H1 (cell line): ENCODE data around the gene ATP5PB. TPM values are rescaled to one million over a fixed set of nuclear protein-coding genes. Genes with fewer than 3 reads are reported as not detected.

Source experiments
- CTCF ChIA-PET: fragments of 300-600 bp; sonication (Branson Sonifier 250); formaldehyde crosslinking; loops from one replicate; lab custom pipeline; 2021; ENCODE audit not compliant: partially characterized antibody; lab: Charles Lee
- POLR2A ChIA-PET: fragments of 300-600 bp; sonication (Branson Sonifier 250); formaldehyde crosslinking; loops from one replicate; lab custom pipeline; 2021; ENCODE audit warnings: inconsistent platforms; ENCODE audit not compliant: partially characterized antibody; lab: Charles Lee
- DNase-seq, 2 experiments: peaks; one replicate each; pipeline versions ENCODE4 v3.0.0 to v3.0.0-alpha.2; 2010 to 2022; ENCODE audit warnings: low spot score in 2 of 2, low read depth in 1 of 2, mixed read lengths in 1 of 2
- FAIRE-seq: peaks from 2 replicates; lab custom pipeline; 2011; peaks lifted over from hg19 to GRCh38; lab: Jason Lieb, UNC
- H2AFZ ChIP-seq: 2 replicates; pipeline ENCODE4 v1.8.1; 2012; ENCODE audit warnings: low read length, inconsistent platforms
- H2AK5ac ChIP-seq: 2 replicates; pipeline ENCODE4 v1.6.1; 2013; ENCODE audit warnings: low read depth, low read length
- H2BK120ac ChIP-seq: replicated peaks from 2 replicates; pipeline ENCODE3; 2013; ENCODE audit warnings: low read depth, low read length, inconsistent platforms
- H2BK12ac ChIP-seq: 2 replicates; pipeline ENCODE4 v1.6.1; 2013; ENCODE audit warnings: low read depth, low read length
- H2BK15ac ChIP-seq: 2 replicates; pipeline ENCODE4 v1.6.1; 2013; ENCODE audit warnings: low read length
- H2BK20ac ChIP-seq: 2 replicates; pipeline ENCODE4 v1.6.1; 2013; ENCODE audit warnings: low read length
- H2BK5ac ChIP-seq: 2 replicates; pipeline ENCODE4 v1.6.1; 2013; ENCODE audit warnings: low read depth, low read length
- H3K14ac ChIP-seq: 2 replicates; pipeline ENCODE4 v1.6.1; 2013; ENCODE audit warnings: inconsistent platforms; ENCODE audit not compliant: insufficient read length
- H3K18ac ChIP-seq: 2 replicates; pipeline ENCODE4 v1.6.1; 2013; ENCODE audit warnings: low read length; ENCODE audit errors: extremely low read depth
- H3K23ac ChIP-seq: 2 replicates; pipeline ENCODE4 v1.6.1; 2013; ENCODE audit warnings: inconsistent platforms; ENCODE audit not compliant: insufficient read length
- H3K23me2 ChIP-seq: 2 replicates; pipeline ENCODE4 v1.6.1; 2013; ENCODE audit warnings: low read depth, low read length
- H3K27ac ChIP-seq: 2 replicates; pipeline ENCODE4 v1.6.1; 2011; ENCODE audit warnings: low read depth, low read length, inconsistent platforms
- H3K27me3 ChIP-seq, 4 experiments: replicated peaks in 1 of 4; 1 replicate in 1 of 4; 2 replicates in 3 of 4; pipeline versions ENCODE4 v1.6.1 to v1.8.1; 2011 to 2013; ENCODE audit warnings: low read length in 3 of 4, mild to moderate bottlenecking in 3 of 4, inconsistent platforms in 2 of 4, mixed read lengths in 2 of 4, moderate library complexity in 1 of 4; ENCODE audit not compliant: control insufficient read depth in 3 of 4, insufficient read depth in 3 of 4; ENCODE audit errors: extremely low read depth in 1 of 4
- H3K36me3 ChIP-seq, 4 experiments: 2 replicates each; pipeline versions ENCODE4 v1.6.1 to v1.8.1; 2011 to 2013; ENCODE audit warnings: mild to moderate bottlenecking in 4 of 4, low read length in 3 of 4, moderate library complexity in 2 of 4, control low read depth in 1 of 4, inconsistent platforms in 1 of 4; ENCODE audit not compliant: insufficient read depth in 4 of 4, control insufficient read depth in 2 of 4
- H3K4ac ChIP-seq: replicated peaks from 2 replicates; pipeline ENCODE3; 2013; ENCODE audit warnings: low read length, low read depth, mixed read lengths, inconsistent platforms; ENCODE audit not compliant: insufficient read length
- H3K4me1 ChIP-seq, 4 experiments: replicated peaks in 1 of 4; 1 replicate in 1 of 4; 2 replicates in 3 of 4; pipeline versions ENCODE4 v1.6.1 to v1.8.1; 2011 to 2013; ENCODE audit warnings: low read length in 3 of 4, inconsistent platforms in 2 of 4, mixed read lengths in 1 of 4; ENCODE audit not compliant: insufficient read depth in 4 of 4, control insufficient read depth in 3 of 4
- H3K4me2 ChIP-seq, 2 experiments: 2 replicates each; pipeline versions ENCODE4 v1.6.1 to v1.8.1; 2011 to 2013; ENCODE audit warnings: low read depth in 2 of 2, low read length in 2 of 2, control low read depth in 1 of 2, inconsistent platforms in 1 of 2, mild to moderate bottlenecking in 1 of 2; ENCODE audit not compliant: insufficient read depth in 1 of 2
- H3K4me3 ChIP-seq, 4 experiments: fragments of 200-600, 300-600 bp in 1 of 4; sonication (generic), shearing (Covaris generic), sonication (Bioruptor Twin) in 1 of 4; 2 replicates each; pipeline versions ENCODE4 v1.5.1 to v1.8.1; 2011 to 2016; ENCODE audit warnings: low read length in 4 of 4, low read depth in 3 of 4, control low read depth in 2 of 4, inconsistent platforms in 2 of 4, mild to moderate bottlenecking in 2 of 4, mixed read lengths in 1 of 4, moderate library complexity in 1 of 4; ENCODE audit not compliant: insufficient read depth in 2 of 4; ENCODE audit errors: extremely low read depth in 1 of 4
- H3K56ac ChIP-seq: replicated peaks from 2 replicates; pipeline ENCODE3; 2013; ENCODE audit warnings: low read depth, mild to moderate bottlenecking, mixed read lengths, low read length, inconsistent platforms; ENCODE audit not compliant: insufficient read length
- H3K79me1 ChIP-seq: 2 replicates; pipeline ENCODE4 v1.6.1; 2013; ENCODE audit warnings: low read depth, low read length, control low read depth
- H3K79me2 ChIP-seq, 2 experiments: 2 replicates each; pipeline versions ENCODE4 v1.6.1 to v1.8.1; 2012 to 2013; ENCODE audit warnings: low read length in 2 of 2, mild to moderate bottlenecking in 2 of 2, inconsistent platforms in 1 of 2; ENCODE audit not compliant: insufficient read depth in 2 of 2, control insufficient read depth in 1 of 2
- H3K9ac ChIP-seq, 4 experiments: replicated peaks in 1 of 4; 1 replicate in 1 of 4; 2 replicates in 3 of 4; pipeline versions ENCODE4 v1.6.1 to v1.8.1; 2011 to 2013; ENCODE audit warnings: low read depth in 3 of 4, low read length in 3 of 4, control low read depth in 2 of 4, mild to moderate bottlenecking in 2 of 4, moderate library complexity in 2 of 4, inconsistent platforms in 1 of 4; ENCODE audit errors: extremely low read depth in 1 of 4
- H3K9me3 ChIP-seq, 2 experiments: 2 replicates each; pipeline versions ENCODE4 v1.6.1 to v1.8.1; 2012 to 2013; ENCODE audit warnings: mild to moderate bottlenecking in 2 of 2, moderate library complexity in 2 of 2, control low read depth in 1 of 2, inconsistent platforms in 1 of 2, low read depth in 1 of 2, low read length in 1 of 2, mixed read lengths in 1 of 2; ENCODE audit not compliant: insufficient read depth in 2 of 2
- H4K20me1 ChIP-seq, 2 experiments: replicated peaks in 1 of 2; 2 replicates each; pipeline versions ENCODE3 to v1.8.1; 2011 to 2013; ENCODE audit warnings: inconsistent platforms in 2 of 2, low read length in 2 of 2, mild to moderate bottlenecking in 1 of 2; ENCODE audit not compliant: insufficient read depth in 2 of 2, control insufficient read depth in 1 of 2
- H4K5ac ChIP-seq: 2 replicates; pipeline ENCODE4 v1.6.1; 2013; ENCODE audit warnings: low read length, low read depth, mixed read lengths, inconsistent platforms; ENCODE audit not compliant: insufficient read length
- H4K8ac ChIP-seq: 2 replicates; pipeline ENCODE4 v1.8.0; 2013; ENCODE audit warnings: mild to moderate bottlenecking, moderate library complexity, low read length, inconsistent platforms; ENCODE audit not compliant: insufficient read depth; ENCODE audit errors: extremely low read depth
- H4K91ac ChIP-seq: replicated peaks from 2 replicates; pipeline ENCODE3; 2013; ENCODE audit warnings: low read length, mixed read lengths, inconsistent platforms; ENCODE audit not compliant: insufficient read length
- ATF3 ChIP-seq: IDR thresholded peaks from 2 replicates; pipeline ENCODE4 v1.6.1; 2011; ENCODE audit warnings: low read depth, mild to moderate bottlenecking, low read length; ENCODE audit not compliant: insufficient read depth
- BCL11A ChIP-seq, 2 experiments: IDR thresholded peaks; one replicate each; pipeline ENCODE4 v1.6.1; 2011; ENCODE audit warnings: low read depth in 2 of 2, low read length in 2 of 2, mild to moderate bottlenecking in 2 of 2
- BRCA1 ChIP-seq: IDR thresholded peaks from 2 replicates; pipeline ENCODE4 v1.6.1; 2012; ENCODE audit warnings: low read depth, low read length, improper control_type of control experiment
- CHD2 ChIP-seq: IDR thresholded peaks from 2 replicates; pipeline ENCODE4 v1.6.1; 2012; ENCODE audit warnings: low read length, improper control_type of control experiment
- CREB1 ChIP-seq: IDR thresholded peaks from 2 replicates; pipeline ENCODE4 v1.6.1; 2012; ENCODE audit warnings: inconsistent platforms
- EP300 ChIP-seq, 2 experiments: IDR thresholded peaks; 1 replicate in 1 of 2; 2 replicates in 1 of 2; pipeline ENCODE4 v1.6.1; 2011 to 2012; ENCODE audit warnings: low read depth in 2 of 2, low read length in 2 of 2, mild to moderate bottlenecking in 2 of 2, borderline replicate concordance in 1 of 2, inconsistent platforms in 1 of 2, moderate library complexity in 1 of 2
- GABPA ChIP-seq: IDR thresholded peaks from 2 replicates; pipeline ENCODE4 v1.6.1; 2011; ENCODE audit warnings: mild to moderate bottlenecking, low read length, moderate library complexity, borderline replicate concordance; ENCODE audit not compliant: insufficient read depth
- JUN ChIP-seq: IDR thresholded peaks from 2 replicates; pipeline ENCODE4 v1.6.1; 2011; ENCODE audit warnings: low read depth, mild to moderate bottlenecking, improper control_type of control experiment, low read length
- JUND ChIP-seq: IDR thresholded peaks from 2 replicates; pipeline ENCODE4 v1.6.1; 2011; ENCODE audit warnings: mild to moderate bottlenecking, improper control_type of control experiment, low read length
- KDM1A ChIP-seq: fragments of 200-600, 300-600 bp; sonication (generic); IDR thresholded peaks from 2 replicates; pipeline ENCODE4 v1.7.1; 2016; ENCODE audit warnings: mild to moderate bottlenecking, low read length, borderline replicate concordance
- NRF1 ChIP-seq: IDR thresholded peaks from 2 replicates; pipeline ENCODE4 v1.6.1; 2011; ENCODE audit warnings: mild to moderate bottlenecking, low read depth, low read length, improper control_type of control experiment
- PHF8 ChIP-seq: fragments of 200-600 bp; sonication (generic); conservative IDR thresholded peaks from 2 replicates; pipeline ENCODE4 v1.7.1; 2012; ENCODE audit warnings: low read depth, mild to moderate bottlenecking, inconsistent platforms, low read length, moderate library complexity
- RFX5 ChIP-seq: IDR thresholded peaks from 2 replicates; pipeline ENCODE4 v1.6.1; 2011; ENCODE audit warnings: low read depth, low read length, improper control_type of control experiment, borderline replicate concordance
- SP4 ChIP-seq: IDR thresholded peaks from 2 replicates; pipeline ENCODE4 v1.6.1; 2012; ENCODE audit warnings: low read length, inconsistent platforms
- TEAD4 ChIP-seq: IDR thresholded peaks from 2 replicates; pipeline ENCODE4 v1.6.1; 2012; ENCODE audit warnings: low read depth, low read length, inconsistent platforms, mixed read lengths
- WGBS, 2 experiments: shearing (Covaris generic) in 1 of 2; methylation state at CpG; one replicate each; pipeline versions ENCODE4 v1.1.6 to v1.1.7; 2013 to 2015; ENCODE audit warnings: low lambda C conversion rate in 2 of 2, mixed read lengths in 2 of 2, inconsistent platforms in 1 of 2, low coverage in 1 of 2, missing lambda C conversion rate in 1 of 2; ENCODE audit not compliant: insufficient replicate concordance in 2 of 2, insufficient coverage in 1 of 2, insufficient read length in 1 of 2; ENCODE audit errors: extremely low coverage in 1 of 2, missing lambda C conversion rate in 1 of 2; 5-methylcytosine and 5-hydroxymethylcytosine counted together
- polyA plus RNA-seq, 7 experiments: library from polyadenylated mRNA; depleted of rRNA in 3 of 7; stranded (reverse) in 5 of 7; unstranded in 2 of 7; fragments of >200 nt in 5 of 7; fragments of 200-250 nt in 2 of 7; gene quantifications; 1 replicate in 5 of 7; 2 replicates in 1 of 7; 4 replicates in 1 of 7; pipeline versions ENCODE4 v1.2.1 to v1.2.3, GENCODE V29; 2011 to 2013; ENCODE audit warnings: missing spikeins in 2 of 7, mixed read lengths in 2 of 7
- total RNA-seq: library from RNA; stranded (reverse); fragmentation: NEBNext Ultra II Directional; extraction: Animal tissue kit (Norgen Biotek cat#: 25700); gene quantifications from 2 replicates; pipeline ENCODE4 v1.2.1, GENCODE V29; 2021

Gene ATP5PB
- total and polyA plus RNA-seq, 2 of the 8 experiments (the other 6 are each of a cell fraction or from before 2014, with no cell fraction given): 232 to 262 TPM

- Histone ChIP-seq H2AFZ (no peak overlapping the region), H3K4me1 (no peaks in the 10 kb centered on the region), H3K23me2 (no peaks in the 10 kb centered on the region), H3K14ac (no peak overlapping the region), H4K8ac (no peak overlapping the region), H3K36me3 (no peaks in the 10 kb centered on the region), H2BK120ac (no peak overlapping the region), H3K4me2 (no peak overlapping the region), H2BK12ac (no peak overlapping the region), H3K23ac (no peak overlapping the region), H3K9me3 (no peaks in the 10 kb centered on the region), H3K27ac (no peak overlapping the region), H3K4me3 (no peak overlapping the region), H3K79me2 (no peaks in the 10 kb centered on the region), H2AK5ac (no peak overlapping the region), H3K79me1 (no peaks in the 10 kb centered on the region), H4K91ac (no peak overlapping the region), H3K9ac (no peak overlapping the region), H4K20me1 (no peaks in the 10 kb centered on the region), H2BK15ac (no peak overlapping the region), H3K4ac (no peak overlapping the region), H2BK20ac (no peak overlapping the region), H2BK5ac (no peak overlapping the region), H3K56ac (no peak overlapping the region), H3K18ac (no peak overlapping the region), H4K5ac (no peak overlapping the region), H3K27me3 (no peaks in the 10 kb centered on the region; a peak in 1 of 7 replicates)
- FAIRE-seq (no peak), DNase-seq (no peak)
- whole genome bisulfite sequencing, 2 experiments: 75% methylated on average over 1 of the region's 1 CpG; no CpG with 5 or more reads in 1 of the 2 experiments
- CTCF ChIA-PET: interaction anchor here (0.8 to 3.1 kb wide), 3 partner anchors 17 to 219 kb away, joined by 3 to 15 read pairs (median 3); no protein-coding TSS in a partner anchor
- POLR2A ChIA-PET: interaction anchor here (0.6 to 1.5 kb wide), 4 partner anchors 8 to 20 kb away, joined by 3 to 4 read pairs (median 3); no protein-coding TSS in a partner anchor
- TF ChIP-seq BRCA1 (no peak), TEAD4 (no peak), SP4 (no peak), NRF1 (no peak), RFX5 (no peak), ATF3 (no peak), JUN (no peak), BCL11A (IDR thresholded peaks at IDR 0.05; ENCODE audit: low read depth in 2 of 2, low read length in 2 of 2) (no peak), EP300 (IDR thresholded peaks at IDR 0.05; ENCODE audit: borderline replicate concordance in 1 of 2, low read depth in 2 of 2, low read length in 2 of 2) (no peak), CHD2 (no peak), GABPA (no peak), PHF8 (no peak), KDM1A (no peak), CREB1 (no peak), JUND (no peak)
These were observed 31.5 kb upstream of the ATP5PB start for GRCh38 chr1:111417755-111418154.
